Right kidney (tissue), 9 donors: Measurements from ENCODE around the gene PSMB3.
A peak's percentile ranks its signal among the peaks of the same experiment; 100 is the strongest.

Source experiments
- DNase-seq: peaks from one replicate; pipeline ENCODE4 v3.0.0-alpha.2; 2016
- long read RNA-seq, 8 donors: transcript quantifications; one replicate each; lab custom pipeline, GENCODE V29; 2026

The PSMB3 gene
- long read RNA-seq, donor 1, transcript PSMB3-210 (2 exons, 562 nt), result minor isoform, 20 of 213 reads
- long read RNA-seq, donor 1, transcript PSMB3-211 (6 exons, 773 nt), result major isoform, 152 of 213 reads
- long read RNA-seq, donor 1, transcript PSMB3-209 (3 exons, 426 nt), result minor isoform, 19 of 213 reads
- long read RNA-seq, donor 1, partial matches to known transcripts, result 18 of 213 reads
- long read RNA-seq, donor 1, other reads (novel, unspliced or antisense), result 0 of 213 reads
- long read RNA-seq, donor 2, transcript PSMB3-210 (2 exons, 562 nt), result minor isoform, 20 of 126 reads
- long read RNA-seq, donor 2, transcript PSMB3-209 (3 exons, 426 nt), result minor isoform, 15 of 126 reads
- long read RNA-seq, donor 2, transcript PSMB3-211 (6 exons, 773 nt), result major isoform, 76 of 126 reads
- long read RNA-seq, donor 2, partial matches to known transcripts, result 14 of 126 reads
- long read RNA-seq, donor 2, other reads (novel, unspliced or antisense), result 0 of 126 reads
- long read RNA-seq, donor 3, transcript PSMB3-210 (2 exons, 562 nt), result minor isoform, 5 of 71 reads
- long read RNA-seq, donor 3, transcript PSMB3-209 (3 exons, 426 nt), result minor isoform, 6 of 71 reads
- long read RNA-seq, donor 3, transcript PSMB3-211 (6 exons, 773 nt), result major isoform, 53 of 71 reads
- long read RNA-seq, donor 3, partial matches to known transcripts, result 6 of 71 reads
- long read RNA-seq, donor 3, other reads (novel, unspliced or antisense), result 0 of 71 reads
- long read RNA-seq, donor 4, transcript PSMB3-210 (2 exons, 562 nt), result minor isoform, 11 of 124 reads
- long read RNA-seq, donor 4, transcript PSMB3-211 (6 exons, 773 nt), result major isoform, 88 of 124 reads
- long read RNA-seq, donor 4, transcript PSMB3-209 (3 exons, 426 nt), result minor isoform, 12 of 124 reads
- long read RNA-seq, donor 4, partial matches to known transcripts, result 13 of 124 reads
- long read RNA-seq, donor 4, other reads (novel, unspliced or antisense), result 0 of 124 reads
- long read RNA-seq, donor 5, transcript PSMB3-211 (6 exons, 773 nt), result major isoform, 106 of 135 reads
- long read RNA-seq, donor 5, transcript PSMB3-210 (2 exons, 562 nt), result minor isoform, 5 of 135 reads
- long read RNA-seq, donor 5, transcript PSMB3-209 (3 exons, 426 nt), result minor isoform, 8 of 135 reads
- long read RNA-seq, donor 5, partial matches to known transcripts, result 13 of 135 reads
- long read RNA-seq, donor 5, other reads (novel, unspliced or antisense), result 0 of 135 reads
- long read RNA-seq, donor 6, transcript PSMB3-211 (6 exons, 773 nt), result major isoform, 105 of 156 reads
- long read RNA-seq, donor 6, transcript PSMB3-210 (2 exons, 562 nt), result minor isoform, 17 of 156 reads
- long read RNA-seq, donor 6, transcript PSMB3-209 (3 exons, 426 nt), result minor isoform, 15 of 156 reads
- long read RNA-seq, donor 6, partial matches to known transcripts, result 16 of 156 reads
- long read RNA-seq, donor 6, other reads (novel, unspliced or antisense), result 0 of 156 reads
- long read RNA-seq, donor 7, result 0 reads
- long read RNA-seq, donor 8, transcript PSMB3-210 (2 exons, 562 nt), result minor isoform, 11 of 5,113 reads
- long read RNA-seq, donor 8, transcript PSMB3-209 (3 exons, 426 nt), result minor isoform, 6 of 5,113 reads
- long read RNA-seq, donor 8, transcript PSMB3-211 (6 exons, 773 nt), result major isoform, 101 of 5,113 reads
- long read RNA-seq, donor 8, partial matches to known transcripts, result 4,927 of 5,113 reads
- long read RNA-seq, donor 8, other reads (novel, unspliced or antisense), result 64 of 5,113 reads

GRCh38 chr17:38752308-38753070 lies at the start of gene PSMB3:
TSS of gene PSMB3 (plus strand) at chr17:38752741. CDS start at chr17:38752827, 86 bp downstream.
- no peak for DNase-seq

- DNase-seq, result no peak
Observed at GRCh38 chr17:38702916-38703741, 49.4 kb upstream of the PSMB3 start.

GRCh38 chr17:38703742-38704605 lies 48.6 kb upstream of the PSMB3 start:
- DNase-seq, result peak; percentile 84

DNA sequence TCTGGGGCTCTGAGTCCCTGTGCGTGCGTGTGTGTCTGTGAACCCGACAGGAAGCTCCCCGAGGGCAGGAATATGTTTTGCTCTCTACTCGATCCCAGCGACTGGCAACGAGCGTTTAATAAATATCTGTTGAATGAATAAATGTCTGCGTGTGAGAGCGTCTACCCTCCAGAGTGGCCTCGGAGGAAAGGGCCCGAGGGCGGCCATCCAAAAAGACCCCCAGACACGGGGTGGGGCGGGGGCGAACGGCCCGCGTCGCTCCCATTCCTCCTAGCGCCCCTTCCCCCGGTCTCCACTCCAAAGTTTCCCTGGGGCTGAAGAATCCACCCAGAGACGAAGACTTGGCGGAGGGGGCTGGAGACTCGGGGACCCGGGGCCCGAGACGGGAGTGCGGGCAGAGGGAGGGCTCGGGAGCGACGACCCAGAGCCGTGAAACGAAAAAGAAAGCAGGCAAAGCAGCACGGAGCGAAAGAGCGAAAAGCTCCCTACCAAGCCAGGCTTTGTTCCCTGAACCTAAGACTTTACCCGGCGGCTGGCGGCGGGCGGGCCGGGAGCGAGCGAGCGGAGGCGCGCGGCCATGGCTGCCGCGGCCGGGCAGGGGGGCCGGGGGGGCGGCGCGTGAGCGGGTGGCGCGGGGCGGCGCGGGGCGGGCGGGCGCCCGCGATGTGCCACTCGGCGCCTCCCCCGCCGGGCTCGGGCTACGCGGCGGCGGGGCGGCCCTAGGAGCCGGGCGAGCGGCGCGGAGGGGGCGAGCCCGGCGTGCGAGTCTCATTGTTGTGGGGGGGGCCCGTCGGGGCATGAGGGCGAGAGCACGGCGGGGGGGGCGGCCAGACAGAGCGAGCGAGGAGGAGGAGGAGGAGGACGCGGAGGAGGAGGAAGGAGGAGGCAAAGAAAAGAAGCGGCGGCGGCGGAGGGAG lies 47.7 kb upstream of the PSMB3 start, which contains the start of gene MLLT6:
Gene MLLT6 (plus strand): TSS at position 668 of the 917 bp plus-strand sequence. CDS start 360 bp downstream, outside the sequence.
- peak; percentile 85 for DNase-seq

DNA sequence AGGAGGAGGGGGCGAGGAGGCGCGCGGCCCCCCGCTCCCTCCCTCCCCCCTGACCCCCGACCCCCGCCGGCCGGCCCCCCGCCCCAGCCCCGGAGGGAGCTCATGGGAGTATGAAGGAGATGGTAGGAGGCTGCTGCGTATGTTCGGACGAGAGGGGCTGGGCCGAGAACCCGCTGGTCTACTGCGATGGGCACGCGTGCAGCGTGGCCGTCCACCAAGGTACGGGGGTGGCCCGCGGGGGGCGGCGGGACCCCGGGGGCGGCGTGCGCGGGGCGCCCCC lies 47.1 kb upstream of the PSMB3 start:
- no peak for DNase-seq

DNA sequence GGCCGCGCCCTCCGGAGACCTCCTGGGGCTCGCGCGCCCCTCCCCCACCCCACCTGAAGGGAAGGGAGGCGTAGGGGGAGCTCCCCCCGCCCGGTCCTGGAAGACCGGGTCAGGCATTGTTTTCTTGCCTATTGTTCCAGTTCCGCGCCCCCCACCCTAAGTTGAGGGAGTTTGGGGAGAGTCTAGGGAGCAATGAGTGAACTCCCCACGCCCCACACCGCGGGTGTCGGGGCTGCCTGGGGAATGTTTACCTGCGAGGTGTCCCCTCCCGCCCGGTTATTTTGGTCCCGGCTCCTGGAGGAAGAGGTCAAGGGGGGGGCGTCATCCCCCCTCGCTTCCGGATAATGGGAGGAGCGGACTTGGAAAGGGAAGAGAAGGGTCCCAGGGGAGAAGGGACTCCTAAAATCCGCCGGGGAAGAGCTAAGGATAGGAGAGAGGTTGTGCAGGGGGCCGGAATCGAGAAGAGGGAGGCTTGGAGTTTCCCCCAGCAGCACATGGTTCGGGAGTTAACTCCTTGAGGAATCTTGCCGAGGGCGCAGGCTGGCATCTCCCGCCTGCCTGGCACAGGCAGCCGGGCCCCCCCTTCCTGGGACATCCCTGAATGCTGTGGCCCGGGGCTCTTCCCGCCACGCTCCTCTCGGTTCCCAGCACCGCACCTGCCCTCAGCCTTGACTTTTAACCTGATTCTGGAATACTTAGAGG lies 46.6 kb upstream of the PSMB3 start:
- DNase-seq, result peak; percentile 76

- DNase-seq, result no peak
Observed at GRCh38 chr17:38706505-38707216, 45.9 kb upstream of the PSMB3 start.

DNA sequence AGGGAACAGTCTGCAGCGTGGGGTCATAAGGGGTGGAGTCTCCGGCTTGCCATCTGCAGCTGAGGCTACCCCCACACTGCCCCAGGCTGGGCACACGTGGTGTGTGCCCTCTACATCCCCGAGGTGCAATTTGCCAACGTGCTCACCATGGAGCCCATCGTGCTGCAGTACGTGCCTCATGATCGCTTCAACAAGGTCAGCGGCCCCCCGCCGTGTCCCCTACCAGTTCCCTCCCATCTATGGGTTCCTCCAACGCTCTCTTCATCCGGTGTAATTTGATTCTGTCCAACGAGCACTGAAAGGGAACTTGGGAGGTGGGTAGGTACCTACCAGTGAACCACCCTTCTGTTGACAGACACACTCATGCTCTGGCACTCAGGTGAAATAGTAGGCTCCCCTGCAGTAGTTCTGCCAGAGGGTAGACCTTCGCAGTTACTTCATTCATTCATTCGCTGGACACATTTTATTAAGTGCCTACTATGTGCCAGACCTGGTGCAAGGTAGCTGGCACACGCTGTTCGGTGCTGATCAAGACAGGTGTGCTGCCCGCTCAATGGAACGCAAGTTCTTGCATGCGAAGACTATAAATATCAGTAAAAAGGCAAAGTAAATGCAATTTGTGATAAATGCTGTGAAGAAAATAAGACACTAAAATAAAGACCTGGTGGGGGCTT lies 44.7 kb upstream of the PSMB3 start:
- no peak for DNase-seq

GRCh38 chr17:38709104-38709820 lies 43.3 kb upstream of the PSMB3 start:
- no peak for DNase-seq

DNA sequence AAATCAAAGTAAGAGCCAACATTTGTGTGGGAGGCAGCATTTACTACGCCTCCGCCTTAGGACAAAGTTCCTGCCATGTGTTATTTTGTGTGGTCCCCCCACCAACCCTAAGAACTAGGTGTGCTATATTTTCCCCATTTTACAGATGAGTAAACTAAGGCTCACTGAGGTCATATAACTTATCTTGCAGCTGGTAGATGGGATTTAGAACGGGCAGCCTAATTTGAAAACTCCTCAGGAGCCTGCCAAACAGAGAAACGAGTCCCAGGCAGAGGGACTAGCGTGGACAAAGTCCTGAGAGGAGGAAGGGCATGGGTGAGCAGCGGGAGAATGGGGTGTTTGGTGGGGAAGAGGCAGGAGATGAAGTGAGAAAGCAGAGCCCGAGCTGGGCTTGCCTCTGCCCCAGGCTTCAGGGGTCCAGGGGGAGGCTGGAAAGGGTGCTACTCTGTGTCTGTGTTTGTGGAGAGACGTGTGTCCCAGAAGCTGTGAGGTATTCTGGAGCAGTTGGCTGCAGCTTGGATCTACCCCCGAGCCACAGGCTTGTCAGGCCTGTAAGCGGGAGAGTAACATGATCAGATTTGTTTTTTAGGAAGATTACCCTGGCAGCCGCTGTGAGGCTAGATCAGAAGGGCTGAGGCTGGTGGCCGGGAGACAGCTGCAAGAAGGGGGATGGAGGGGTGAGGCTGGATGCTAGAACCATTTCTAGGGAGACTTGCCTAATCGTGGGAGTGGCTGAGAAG lies 42.5 kb upstream of the PSMB3 start:
- no peak for DNase-seq

- DNase-seq, result no peak
Observed at GRCh38 chr17:38710604-38710962, 42.0 kb upstream of the PSMB3 start.

- DNase-seq, result no peak
Observed at GRCh38 chr17:38710985-38711384, 41.6 kb upstream of the PSMB3 start.

GRCh38 chr17:38711792-38712571 lies 40.6 kb upstream of the PSMB3 start:
- DNase-seq, result no peak

DNA sequence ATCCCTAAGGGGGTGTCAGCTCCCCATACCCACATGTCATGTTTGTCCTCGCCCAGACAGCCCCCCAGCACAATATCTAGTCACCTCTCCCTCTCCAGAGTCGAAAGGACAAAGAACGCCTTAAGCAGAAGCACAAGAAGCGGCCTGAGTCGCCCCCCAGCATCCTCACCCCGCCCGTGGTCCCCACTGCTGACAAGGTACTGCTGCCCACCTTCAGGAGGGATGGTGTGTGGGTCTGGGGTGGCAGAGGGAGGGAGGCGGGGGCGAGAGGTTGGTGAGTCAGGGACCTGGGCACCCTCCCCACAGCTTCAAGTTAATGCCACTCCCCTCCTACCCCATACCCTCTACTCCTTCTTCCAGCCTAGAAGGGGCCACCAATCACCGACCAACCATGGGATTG lies 39.9 kb upstream of the PSMB3 start:
- no peak for DNase-seq
